ACC112 (cell line): ENCODE results near the gene PGC.
A peak's percentile ranks its signal among the peaks of the same experiment; 100 is the strongest.

Experiments
- H2AFZ ChIP-seq: fragments of 200-600 bp; sonication (generic); one replicate; pipeline ENCODE4 v1.6.0; 2017; ENCODE audit warnings: antibody characterized with exemption, low read length; ENCODE audit not compliant: unreplicated experiment
- H3K27ac ChIP-seq: fragments of 200-600 bp; sonication (generic); 2 replicates; pipeline ENCODE4 v1.5.1; 2014; ENCODE audit warnings: low read depth, mild to moderate bottlenecking, antibody characterized with exemption, low read length, moderate library complexity
- H3K27me3 ChIP-seq: fragments of 200-600 bp; sonication (generic); 2 replicates; pipeline ENCODE4 v1.6.1; 2014; ENCODE audit warnings: mild to moderate bottlenecking, antibody characterized with exemption, low read length, moderate library complexity, mixed read lengths; ENCODE audit not compliant: insufficient read depth
- H3K36me3 ChIP-seq: fragments of 200-600 bp; sonication (generic); 2 replicates; pipeline ENCODE4 v1.6.1; 2016; ENCODE audit warnings: mild to moderate bottlenecking, antibody characterized with exemption, low read length, moderate library complexity, mixed read lengths; ENCODE audit not compliant: insufficient read depth
- H3K4me1 ChIP-seq: fragments of 200-600 bp; sonication (generic); one replicate; pipeline ENCODE4 v1.6.1; 2016; ENCODE audit warnings: low read length, mixed read lengths; ENCODE audit not compliant: insufficient read depth, unreplicated experiment, control insufficient read depth
- H3K4me3 ChIP-seq: fragments of 200-600 bp; sonication (generic); 2 replicates; pipeline ENCODE4 v1.5.1; 2014; ENCODE audit warnings: mild to moderate bottlenecking, low read depth, low read length
- H3K79me2 ChIP-seq: fragments of 200-600 bp; sonication (generic); one replicate; pipeline ENCODE4 v1.6.0; 2016; ENCODE audit warnings: low read length; ENCODE audit not compliant: control insufficient read depth, unreplicated experiment, insufficient read depth

Gene PGC

DNA sequence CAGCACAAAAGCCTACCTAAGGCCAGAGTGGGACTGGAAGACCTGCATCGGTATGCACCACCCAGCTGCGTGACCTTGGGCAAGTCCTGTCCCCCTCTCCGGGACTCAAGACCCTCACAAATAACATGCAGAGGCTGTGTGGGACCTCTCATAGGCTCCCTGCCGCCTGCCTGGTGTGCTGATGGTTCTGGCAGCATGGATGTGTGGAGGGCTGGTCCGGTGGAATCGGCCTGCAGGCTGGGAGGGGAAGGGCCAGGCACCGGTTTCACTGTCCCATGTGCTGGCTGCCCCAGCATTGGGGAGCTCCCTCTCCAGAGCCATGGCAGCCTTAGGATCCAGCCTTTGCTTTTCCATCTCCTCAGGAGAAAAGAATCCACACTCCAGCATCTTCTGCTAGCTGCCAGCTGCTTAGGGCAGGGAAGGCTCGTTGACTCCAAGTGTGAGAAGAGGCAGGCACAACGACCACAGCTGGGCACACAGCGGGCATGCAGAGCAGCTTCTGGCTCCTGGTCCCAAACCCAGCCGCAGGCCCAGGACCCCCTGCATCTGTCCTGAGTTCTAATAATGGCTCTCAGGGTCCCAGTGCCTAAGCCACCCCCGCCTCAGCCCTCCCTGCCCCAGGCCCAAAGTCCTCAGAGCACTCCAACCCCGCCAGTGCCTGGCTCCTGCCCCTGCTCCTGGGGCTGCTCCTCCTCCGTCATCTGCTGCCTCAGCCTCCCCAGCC, 44.3 kb downstream of the PGC start:
- Histone ChIP-seq H3K79me2 (no peaks in the 10 kb centered on the region), H3K4me3 (no peak overlapping the region), H2AFZ (no peak overlapping the region), H3K27ac (no peak overlapping the region), H3K27me3 (no peaks in the 10 kb centered on the region), H3K4me1 (peaks cover 28% of the 10 kb centered on the region), H3K36me3 (no peaks in the 10 kb centered on the region)

DNA sequence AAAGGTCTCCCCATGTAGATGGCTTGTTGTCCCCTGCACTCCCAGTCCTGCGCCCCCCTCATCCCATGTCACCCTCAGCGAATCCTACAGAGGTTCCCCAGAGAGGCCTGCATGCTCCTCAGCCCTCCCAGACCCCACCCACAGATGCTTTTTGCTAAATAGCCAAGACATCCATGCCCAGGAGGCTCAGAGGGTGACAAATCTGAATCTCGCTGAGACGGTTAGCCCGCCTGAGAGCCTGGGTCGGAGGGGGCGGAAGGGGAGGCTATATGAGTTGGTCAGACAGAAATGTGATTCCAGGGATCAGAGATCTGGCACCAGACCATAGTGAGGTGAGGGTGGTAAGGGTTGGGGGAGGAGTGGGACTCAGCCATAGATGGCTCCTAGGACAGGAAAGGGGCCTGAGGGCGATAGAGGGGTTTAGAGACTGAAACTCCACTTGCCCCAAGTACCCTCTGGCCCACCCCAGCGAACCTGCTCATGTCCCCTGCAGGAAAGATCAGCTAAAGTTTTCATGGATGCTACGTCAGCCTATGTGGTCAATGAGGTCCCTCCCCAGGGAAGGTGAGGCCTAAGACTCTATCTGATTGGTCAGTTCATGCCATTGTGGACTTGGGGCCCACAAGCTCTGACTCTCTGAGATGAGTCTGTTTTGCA, 45.0 kb downstream of the PGC start:
- H3K79me2 ChIP-seq, result no peaks in the 10 kb centered on the region
- peaks cover 35% of the 10 kb centered on the region for H3K4me1 ChIP-seq
- H3K4me3 ChIP-seq, result no peak overlapping the region
- no peak overlapping the region for H3K27ac ChIP-seq
- no peaks in the 10 kb centered on the region for H3K27me3 ChIP-seq
- H3K36me3 ChIP-seq, result no peaks in the 10 kb centered on the region
- H2AFZ ChIP-seq, result no peak overlapping the region

DNA sequence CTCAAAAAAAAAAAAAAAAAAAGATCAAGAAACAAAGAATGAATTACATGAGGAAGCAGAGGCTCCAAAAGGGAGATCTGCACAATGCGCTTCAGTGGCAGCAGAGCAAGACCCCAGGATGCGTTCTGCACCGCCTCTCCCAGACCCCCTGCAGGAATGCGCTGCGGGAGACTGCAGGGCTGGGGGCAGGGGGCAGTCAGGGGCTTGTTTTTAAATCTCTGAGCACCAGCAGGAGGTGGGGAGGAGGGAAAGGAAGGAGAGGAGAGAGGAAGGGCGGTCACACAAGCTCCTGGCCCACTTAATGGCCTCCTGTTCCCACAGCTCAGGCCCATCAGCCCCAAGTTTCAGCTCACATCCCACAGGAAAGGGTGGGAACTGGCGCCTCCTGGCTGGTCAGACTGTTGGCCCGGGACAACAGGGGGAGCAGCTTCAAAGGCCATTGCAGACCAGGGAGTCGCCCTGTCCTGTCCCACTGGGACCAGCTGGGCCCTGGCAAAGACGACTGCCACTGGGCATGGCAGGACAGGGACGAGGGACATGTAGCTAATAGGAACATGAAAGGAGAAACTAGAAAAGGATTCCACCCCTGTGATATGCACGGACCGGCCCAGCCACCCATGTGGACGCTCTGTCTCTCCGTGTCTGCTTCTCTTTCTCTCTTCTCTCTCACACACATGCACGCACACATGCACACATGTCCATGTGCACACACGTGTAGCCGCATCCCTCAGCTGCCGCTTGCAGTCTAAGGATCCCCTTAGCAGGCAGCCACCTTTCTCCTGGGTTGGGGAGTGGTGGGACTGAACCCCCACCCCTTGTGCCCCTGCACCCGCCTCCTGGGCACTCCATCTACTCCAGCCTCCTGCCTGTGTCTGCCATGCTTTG, 46.5 kb downstream of the PGC start:
- no peak overlapping the region for H3K4me3 ChIP-seq
- no peak overlapping the region for H3K27ac ChIP-seq
- H3K4me1 ChIP-seq, result peaks cover 21% of the 10 kb centered on the region
- H3K79me2 ChIP-seq, result no peaks in the 10 kb centered on the region
- no peaks in the 10 kb centered on the region for H3K27me3 ChIP-seq
- H2AFZ ChIP-seq, result no peak overlapping the region
- no peaks in the 10 kb centered on the region for H3K36me3 ChIP-seq

DNA sequence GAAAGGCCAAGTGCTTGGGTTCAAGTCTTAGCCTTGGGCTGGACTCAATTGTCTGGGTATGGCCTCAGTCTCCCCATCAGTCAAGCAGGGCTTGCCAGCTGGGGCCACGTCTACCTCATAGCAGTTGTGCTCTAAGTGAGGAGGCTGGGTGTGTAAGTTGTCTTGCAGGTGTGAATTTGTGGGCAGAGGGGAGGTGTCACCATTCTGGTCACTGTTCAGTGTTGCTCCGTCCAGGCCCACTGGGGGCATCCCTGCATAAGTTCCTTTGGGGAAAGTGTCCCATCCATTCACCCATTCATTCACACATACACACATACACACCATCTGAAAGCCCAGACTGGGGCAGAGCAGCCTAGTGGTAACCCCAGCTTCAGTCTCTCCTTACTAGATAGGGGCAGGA, 48.1 kb downstream of the PGC start:
- peak overlapping the region; percentile 74 for H3K27ac ChIP-seq
- H3K4me3 ChIP-seq, result no peak overlapping the region
- no peaks in the 10 kb centered on the region for H3K27me3 ChIP-seq
- no peaks in the 10 kb centered on the region for H3K36me3 ChIP-seq
- H3K79me2 ChIP-seq, result no peaks in the 10 kb centered on the region
- H3K4me1 ChIP-seq, result peaks cover 16% of the 10 kb centered on the region
- H2AFZ ChIP-seq, result no peak overlapping the region

DNA sequence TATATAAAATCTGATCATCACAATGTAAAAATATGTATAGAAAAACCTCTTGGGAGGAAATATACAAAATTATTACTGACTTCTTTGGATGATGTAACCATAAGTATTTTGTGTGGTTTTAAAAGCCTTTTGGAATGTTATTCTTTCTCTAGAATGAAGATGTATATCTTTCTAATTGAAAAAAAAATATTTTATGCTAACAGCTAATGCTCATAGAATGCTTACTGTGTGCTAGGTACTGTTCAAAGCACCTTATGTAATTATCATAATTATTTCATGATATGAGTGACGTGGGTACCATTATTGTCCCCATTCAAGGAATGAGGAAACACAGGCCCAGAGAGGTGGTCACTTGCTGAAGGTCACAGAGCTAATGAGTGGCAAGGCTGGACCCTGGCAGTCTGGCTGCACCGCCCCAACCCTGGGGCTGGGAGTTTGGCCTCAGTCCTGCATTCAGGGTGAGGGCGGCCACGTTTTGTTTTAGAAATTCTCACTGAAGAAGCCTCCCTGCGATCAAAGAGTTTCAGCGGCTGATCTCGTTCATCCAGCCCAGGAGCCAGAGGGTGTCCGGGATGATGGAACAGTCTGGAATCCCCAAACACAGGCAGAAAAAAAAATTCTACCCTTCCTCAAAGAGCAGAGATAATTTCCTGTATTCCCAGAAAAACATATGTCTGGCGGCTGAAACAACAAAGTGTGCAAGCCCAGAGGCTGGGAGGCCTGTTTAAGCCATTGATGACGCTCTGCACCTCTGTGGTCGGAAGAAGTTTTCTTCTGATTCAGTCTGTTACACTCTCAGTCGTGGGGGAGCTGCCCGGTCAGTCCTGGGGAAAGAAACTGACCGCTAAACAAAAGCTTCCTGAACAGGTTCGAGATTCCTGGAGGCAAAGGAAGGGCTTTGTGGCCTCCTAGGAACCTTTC, 49.1 kb downstream of the PGC start:
- H2AFZ ChIP-seq, result peak overlapping the region; percentile 2
- H3K79me2 ChIP-seq, result no peaks in the 10 kb centered on the region
- no peak overlapping the region for H3K4me3 ChIP-seq
- peak overlapping the region; percentile 74 for H3K27ac ChIP-seq
- no peaks in the 10 kb centered on the region for H3K27me3 ChIP-seq
- H3K36me3 ChIP-seq, result no peaks in the 10 kb centered on the region
- H3K4me1 ChIP-seq, result peaks cover 16% of the 10 kb centered on the region

DNA sequence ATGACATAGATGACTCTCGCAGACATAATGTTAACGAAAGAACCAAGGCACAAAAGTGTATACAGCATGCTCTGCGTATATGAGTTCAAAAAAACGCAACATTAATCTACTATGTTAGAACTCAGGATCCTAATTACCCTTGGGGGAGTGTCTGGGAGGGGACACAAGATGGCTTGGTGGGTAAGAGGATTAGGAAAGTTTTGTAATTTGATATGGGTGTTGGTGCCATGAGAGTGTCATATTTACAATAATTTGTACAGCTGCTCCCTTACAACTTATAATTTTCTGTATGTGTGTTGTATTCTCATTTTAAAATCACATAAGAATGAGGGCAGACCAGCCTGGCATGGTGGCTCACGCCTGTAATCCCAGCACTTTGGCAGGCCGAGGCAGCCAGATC, 50.4 kb downstream of the PGC start:
- H3K36me3 ChIP-seq, result no peaks in the 10 kb centered on the region
- H3K4me3 ChIP-seq, result no peak overlapping the region
- H3K79me2 ChIP-seq, result no peaks in the 10 kb centered on the region
- H3K27ac ChIP-seq, result no peak overlapping the region
- H3K27me3 ChIP-seq, result no peaks in the 10 kb centered on the region
- peaks cover 16% of the 10 kb centered on the region for H3K4me1 ChIP-seq
- no peak overlapping the region for H2AFZ ChIP-seq

DNA sequence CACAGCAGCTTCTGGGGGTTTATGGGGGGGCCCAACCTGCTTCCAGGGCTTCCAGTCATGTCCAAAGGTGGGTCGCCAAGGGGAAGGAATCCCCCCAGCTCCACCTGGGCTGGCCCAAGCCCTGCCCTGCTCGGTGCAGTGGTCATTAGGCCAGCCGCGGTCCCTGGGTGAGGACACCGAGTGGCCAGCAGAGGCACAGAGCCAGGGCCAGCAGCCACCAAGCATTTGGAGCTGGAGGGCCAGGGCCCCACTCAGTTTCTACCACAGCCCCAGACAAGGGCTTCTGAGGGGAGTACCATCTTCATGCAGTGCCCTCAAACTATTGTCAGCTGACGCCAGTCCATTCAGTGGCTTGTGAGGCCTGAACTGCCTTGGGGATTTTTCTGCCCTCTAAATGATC, 51.4 kb downstream of the PGC start:
- no peaks in the 10 kb centered on the region for H3K27me3 ChIP-seq
- H2AFZ ChIP-seq, result no peak overlapping the region
- H3K79me2 ChIP-seq, result no peaks in the 10 kb centered on the region
- no peak overlapping the region for H3K27ac ChIP-seq
- peaks cover 16% of the 10 kb centered on the region for H3K4me1 ChIP-seq
- H3K36me3 ChIP-seq, result no peaks in the 10 kb centered on the region
- H3K4me3 ChIP-seq, result no peak overlapping the region

DNA sequence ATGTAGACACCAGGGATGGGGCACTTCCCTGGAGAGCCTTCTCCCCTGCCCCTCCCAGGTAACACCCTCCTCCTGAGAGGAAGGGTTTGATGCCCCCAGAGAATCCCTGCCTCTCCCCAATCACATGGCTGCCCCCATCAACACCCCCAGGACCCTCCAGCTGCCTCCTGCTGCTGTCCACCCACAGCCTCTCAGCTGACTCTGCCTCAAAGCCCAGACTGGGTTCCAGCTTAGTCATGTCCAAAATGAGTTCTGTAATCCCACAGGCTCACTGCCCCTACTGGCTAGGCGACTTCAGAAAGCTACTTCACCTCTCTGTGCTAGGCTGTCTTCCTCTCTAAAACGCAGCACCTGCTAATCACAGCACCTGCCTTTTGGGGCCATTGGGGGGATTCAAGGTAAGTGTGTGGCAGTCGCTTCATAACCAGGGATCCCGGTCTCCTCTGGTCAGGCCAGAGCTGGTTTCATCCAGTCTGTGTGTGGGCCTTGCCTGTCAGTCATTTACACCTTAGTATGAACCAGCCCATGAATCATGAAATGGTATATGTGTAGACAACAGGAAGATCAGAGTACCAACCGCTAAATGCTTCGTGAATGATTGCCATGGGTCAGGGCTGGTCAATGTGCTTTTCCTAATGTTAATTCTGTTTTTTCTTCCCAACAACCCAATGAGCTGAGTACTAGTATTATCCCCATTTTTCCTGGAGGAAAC, 52.2 kb downstream of the PGC start:
- no peaks in the 10 kb centered on the region for H3K36me3 ChIP-seq
- no peaks in the 10 kb centered on the region for H3K79me2 ChIP-seq
- H3K4me3 ChIP-seq, result no peak overlapping the region
- H3K27me3 ChIP-seq, result no peaks in the 10 kb centered on the region
- H3K27ac ChIP-seq, result no peak overlapping the region
- H3K4me1 ChIP-seq, result peaks cover 16% of the 10 kb centered on the region
- H2AFZ ChIP-seq, result no peak overlapping the region

DNA sequence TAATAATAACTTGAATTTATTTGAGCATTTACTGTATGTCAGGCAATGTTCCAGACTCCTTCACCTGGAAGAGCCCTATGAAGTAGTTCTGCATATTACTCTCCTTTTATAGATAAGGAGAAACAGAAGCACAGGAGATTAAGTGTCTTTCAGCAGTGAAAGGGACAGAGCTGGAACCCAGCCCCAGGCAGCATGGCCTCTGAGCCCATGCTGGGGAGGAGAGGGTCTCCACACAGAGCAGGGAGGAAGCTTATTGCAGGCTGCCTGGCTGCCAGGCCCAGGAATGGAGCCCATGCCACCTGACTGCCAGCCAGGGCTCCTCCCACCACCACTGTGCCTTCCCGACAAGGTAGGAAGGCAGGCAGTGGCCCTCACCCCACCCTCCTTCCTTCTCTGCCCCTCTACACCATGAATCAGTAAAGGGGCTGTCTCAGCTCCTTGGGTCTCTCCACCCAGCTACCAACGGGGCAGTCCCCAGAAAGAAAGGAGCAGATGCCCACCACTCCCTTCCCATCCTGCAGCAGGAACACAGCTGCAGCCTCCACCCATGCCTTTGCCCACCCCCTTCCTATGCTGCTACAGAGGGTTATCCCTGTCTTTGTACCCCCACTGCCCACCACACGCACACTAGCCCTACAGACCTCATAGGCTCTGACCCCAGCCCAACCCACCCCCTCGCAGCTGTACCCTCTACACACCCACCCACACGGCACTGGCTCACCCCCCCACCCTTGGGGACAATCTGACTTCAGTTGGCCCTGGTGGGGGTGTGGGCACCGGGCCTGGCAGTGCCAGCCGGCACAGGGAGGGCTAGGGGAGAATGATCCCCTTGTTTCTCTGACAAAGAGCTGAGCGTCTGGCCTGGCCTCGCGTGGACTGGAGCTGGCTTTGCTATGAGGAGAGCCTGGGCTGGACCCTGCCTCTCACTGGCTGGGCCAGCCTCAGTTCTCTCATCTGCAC, 53.6 kb downstream of the PGC start:
- H2AFZ ChIP-seq, result no peak overlapping the region

More for the DNA sequence above, 53.6 kb downstream of the PGC start:
- Histone ChIP-seq H3K79me2 (no peaks in the 10 kb centered on the region), H3K4me3 (no peak overlapping the region), H3K27ac (no peak overlapping the region), H3K4me1 (peaks cover 23% of the 10 kb centered on the region), H3K27me3 (no peaks in the 10 kb centered on the region), H3K36me3 (no peaks in the 10 kb centered on the region)
